Activated T-cell treated with anti-CD3 and anti-CD28 coated beads, Interleukin-2, amount 50 U/mL, for 4 hours (primary cell): ENCODE data around the gene STARD3. TPM values are rescaled to one million over a fixed set of nuclear protein-coding genes. Genes with fewer than 3 reads are reported as not detected.
"Not testable (repeated sequence)": the region's sequence is repeated elsewhere in the genome, so short reads cannot be mapped to it uniquely, and the experiment has no call there.

ENCODE experiments used
- ATAC-seq, 2 donors: fragments of 200-7000 bp; cut with Tn5 transposase; one replicate each; pipeline ENCODE4 v1.10.0; 2021
- DNase-seq: peaks from one replicate; pipeline ENCODE4 v3.0.0-alpha.2; 2020
- H3K27me3 Mint-ChIP-seq: one replicate; pipeline ENCODE4 v1.8.0; 2021; ENCODE audit warnings: low read depth, mixed read lengths
- H3K36me3 Mint-ChIP-seq: one replicate; pipeline ENCODE4 v1.8.0; 2022; ENCODE audit warnings: mixed read lengths; ENCODE audit not compliant: insufficient read depth
- H3K4me1 Mint-ChIP-seq: one replicate; pipeline ENCODE4 v1.8.0; 2021; ENCODE audit warnings: low read depth, mixed read lengths
- H3K4me3 Mint-ChIP-seq: one replicate; pipeline ENCODE4 v1.8.0; 2021; ENCODE audit warnings: mild to moderate bottlenecking, moderate library complexity, mixed read lengths
- H3K9me3 Mint-ChIP-seq: one replicate; pipeline ENCODE4 v1.8.0; 2021; ENCODE audit warnings: mixed read lengths
- total RNA-seq, 3 donors: library from RNA; stranded (reverse); gene quantifications; one replicate each; pipeline ENCODE4 v1.2.1, GENCODE V29; 2021

The STARD3 gene
- total RNA-seq, result 10 to 100 TPM; 66.0 to 67.1 (median 66.4) TPM

GRCh38 chr17:39636927-39637736, at the start of gene STARD3:
STARD3 (plus strand) TSS chr17:39637144; CDS start chr17:39653532, 16,388 bp downstream.
- DNase-seq (peak; percentile 85), ATAC-seq (peak; percentile 92 to 93)
- Mint-ChIP-seq H3K4me1 (peaks cover 52% of the 10 kb centered on the region), H3K27me3 (no peaks in the 10 kb centered on the region), H3K4me3 (peak within 1 kb of the TSS; percentile 96), H3K36me3 (peaks cover 2% of the 10 kb centered on the region), H3K9me3 (no peaks in the 10 kb centered on the region)

DNA sequence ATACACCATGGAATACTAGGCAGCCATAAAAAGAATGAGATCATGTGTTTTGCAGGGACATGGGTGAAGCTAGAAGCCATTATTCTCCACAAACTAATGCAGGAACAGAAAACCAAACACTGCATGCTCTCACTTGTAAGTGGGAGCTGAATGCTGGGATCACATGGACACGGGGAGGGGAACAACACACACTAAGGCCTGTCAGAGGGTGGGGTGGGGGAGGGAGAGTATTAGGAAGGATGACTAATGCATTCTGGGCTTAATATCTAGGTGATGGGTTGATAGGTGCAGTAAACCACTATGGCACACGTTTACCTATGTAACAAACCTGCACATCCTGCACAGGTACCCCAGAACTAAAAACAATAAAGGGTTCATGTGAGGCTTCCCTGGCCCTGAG, 46.8 kb upstream of the STARD3 start:
- H3K36me3 Mint-ChIP-seq, H3K9me3 Mint-ChIP-seq, ATAC-seq, DNase-seq, H3K4me3 Mint-ChIP-seq, H3K4me1 Mint-ChIP-seq: not testable (repeated sequence)
- peaks cover 53% of the 10 kb centered on the region for H3K27me3 Mint-ChIP-seq

DNA sequence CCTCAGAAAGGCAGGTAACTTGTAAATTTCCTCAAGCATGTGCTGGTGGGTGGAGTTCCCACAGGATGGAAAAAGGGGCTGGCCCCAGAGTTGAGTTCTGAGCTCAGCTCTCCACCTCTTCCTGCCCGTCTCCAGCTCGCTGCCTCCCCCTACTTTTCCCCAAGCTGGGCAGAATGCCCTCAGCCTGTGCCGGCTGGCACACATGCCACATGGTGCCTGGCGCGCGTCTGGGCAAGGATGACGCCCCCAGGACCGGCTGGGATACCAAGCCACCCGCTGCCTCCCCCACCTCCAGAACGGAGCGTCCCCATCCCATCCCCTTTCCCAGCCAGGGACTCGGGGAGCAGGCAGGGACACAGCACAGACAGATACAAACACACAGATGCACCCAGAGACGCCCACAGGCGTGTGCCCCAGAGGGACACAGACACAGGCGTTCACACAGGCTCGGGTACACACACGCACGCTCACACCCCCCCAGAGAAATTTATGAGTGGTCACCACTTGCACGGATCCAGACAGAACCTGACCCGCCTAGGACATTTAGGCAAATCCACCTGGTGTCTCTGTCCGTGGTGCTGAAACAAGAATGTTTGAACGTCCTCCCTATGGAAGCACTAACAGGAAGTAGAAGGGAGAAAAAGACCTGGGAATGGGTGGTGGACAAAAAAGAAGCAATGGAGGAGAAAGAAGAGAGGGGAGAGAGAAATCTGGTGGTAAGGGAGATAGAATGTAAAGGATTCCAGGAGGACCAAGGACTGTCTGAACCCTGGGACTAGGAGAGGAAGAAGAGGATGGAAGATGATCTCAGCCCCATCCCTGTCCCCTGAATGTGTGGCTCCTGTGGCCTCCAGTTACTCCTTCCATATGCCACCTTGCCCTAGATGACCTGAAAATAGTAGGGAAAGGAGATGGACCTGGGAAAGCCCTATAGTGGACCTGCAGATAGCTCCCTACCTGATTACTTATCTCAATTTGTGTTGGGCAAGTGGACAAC, 44.7 kb upstream of the STARD3 start:
- no peaks in the 10 kb centered on the region for H3K9me3 Mint-ChIP-seq
- peak; percentile 20 for DNase-seq
- H3K36me3 Mint-ChIP-seq, result no peaks in the 10 kb centered on the region
- no peak overlapping the region for H3K4me3 Mint-ChIP-seq
- ATAC-seq, result no peak
- peaks cover 3% of the 10 kb centered on the region for H3K4me1 Mint-ChIP-seq
- peaks cover 71% of the 10 kb centered on the region for H3K27me3 Mint-ChIP-seq

GRCh38 chr17:39593371-39593770, 43.6 kb upstream of the STARD3 start:
- H3K36me3 Mint-ChIP-seq, result no peaks in the 10 kb centered on the region
- ATAC-seq (no peak), DNase-seq (no peak)
- H3K4me1 Mint-ChIP-seq, result peaks cover 11% of the 10 kb centered on the region
- no peak overlapping the region for H3K4me3 Mint-ChIP-seq
- no peaks in the 10 kb centered on the region for H3K9me3 Mint-ChIP-seq
- peaks cover 79% of the 10 kb centered on the region for H3K27me3 Mint-ChIP-seq

- DNase-seq (no peak), ATAC-seq (no peak)
- peaks cover 85% of the 10 kb centered on the region for H3K27me3 Mint-ChIP-seq
- H3K9me3 Mint-ChIP-seq, result no peaks in the 10 kb centered on the region
- peaks cover 19% of the 10 kb centered on the region for H3K4me1 Mint-ChIP-seq
- H3K4me3 Mint-ChIP-seq, result no peak overlapping the region
- H3K36me3 Mint-ChIP-seq, result no peaks in the 10 kb centered on the region
These were observed 41.6 kb upstream of the STARD3 start for GRCh38 chr17:39595294-39595693.

GRCh38 chr17:39595928-39596510, 40.9 kb upstream of the STARD3 start:
- Mint-ChIP-seq H3K4me1 (peaks cover 19% of the 10 kb centered on the region), H3K36me3 (no peaks in the 10 kb centered on the region), H3K27me3 (peaks cover 86% of the 10 kb centered on the region), H3K4me3 (no peak overlapping the region), H3K9me3 (no peaks in the 10 kb centered on the region)
- DNase-seq, result no peak
- no peak for ATAC-seq

DNA sequence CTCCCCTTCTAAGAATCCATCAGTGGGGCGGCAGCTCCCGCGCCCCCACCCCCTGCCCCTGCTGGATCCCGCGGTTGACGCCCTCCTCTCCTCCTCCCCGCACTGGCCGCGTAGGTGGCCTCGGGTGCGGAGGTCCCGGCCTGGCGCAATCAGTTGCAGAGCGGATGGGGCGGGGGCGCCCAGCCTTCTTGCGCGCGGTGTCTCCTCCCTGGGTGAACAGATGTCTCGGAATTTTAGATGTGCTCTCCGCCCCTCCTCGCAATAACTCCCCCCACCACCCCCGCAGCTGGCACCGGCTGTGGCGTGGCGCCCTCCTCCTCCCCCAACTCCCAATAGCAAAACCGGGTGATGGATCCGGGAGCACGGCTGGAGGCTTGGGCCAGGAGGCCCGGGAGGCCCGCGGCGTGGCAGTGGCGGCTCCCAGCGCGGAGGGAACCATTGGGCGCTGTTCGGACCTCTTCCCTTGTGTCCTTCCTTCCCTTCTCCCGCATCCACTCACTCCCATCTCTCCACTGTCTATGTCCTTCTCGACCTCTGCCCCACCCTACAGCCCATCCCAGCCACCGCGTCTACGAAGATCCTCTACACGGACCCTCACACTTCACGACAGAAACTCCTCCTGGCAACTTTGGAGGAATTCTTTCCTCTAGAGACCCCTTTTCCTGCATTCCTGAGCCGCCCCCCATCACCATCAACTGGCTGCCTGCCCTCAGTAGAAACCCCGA, 40.2 kb upstream of the STARD3 start:
- ATAC-seq, result no peak
- peaks cover 19% of the 10 kb centered on the region for H3K4me1 Mint-ChIP-seq
- no peaks in the 10 kb centered on the region for H3K36me3 Mint-ChIP-seq

DNA sequence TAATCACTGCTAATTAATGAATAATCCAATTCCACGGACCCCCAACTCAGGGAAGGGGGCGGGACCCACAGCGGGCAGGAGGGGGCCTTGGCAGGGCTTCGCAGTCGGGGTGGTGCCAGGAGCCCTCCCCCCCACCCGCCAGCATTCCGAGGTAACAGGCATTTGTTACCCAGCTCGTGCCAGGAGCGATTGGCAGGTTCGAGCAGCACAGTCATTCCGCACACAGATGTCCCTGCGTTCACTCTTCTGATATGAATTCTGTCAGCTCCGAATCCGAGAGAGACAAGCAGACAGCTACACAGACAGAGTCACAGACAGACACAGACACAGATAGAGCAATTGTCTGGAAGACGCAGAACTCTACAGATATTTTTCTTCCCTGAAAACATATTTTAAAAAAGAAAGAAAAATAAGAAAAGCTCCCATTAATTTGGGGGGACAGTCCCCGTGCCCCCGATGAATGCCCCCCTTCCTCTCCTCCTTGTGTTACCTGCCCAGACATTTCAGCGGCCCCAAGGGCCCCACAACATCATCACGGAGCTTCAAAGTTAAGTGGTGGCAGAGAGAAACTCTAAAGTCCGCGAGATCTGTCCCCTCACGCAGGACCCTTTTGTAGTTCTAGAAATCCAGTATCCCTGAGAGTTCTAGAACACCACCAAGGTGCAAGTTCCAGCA, 39.4 kb upstream of the STARD3 start:
- peaks cover 88% of the 10 kb centered on the region for H3K27me3 Mint-ChIP-seq
- peaks cover 19% of the 10 kb centered on the region for H3K4me1 Mint-ChIP-seq
- H3K36me3 Mint-ChIP-seq, result no peaks in the 10 kb centered on the region
- peak overlapping the region; percentile 24 for H3K4me3 Mint-ChIP-seq
- peak; percentile 36 to 62 for ATAC-seq
- DNase-seq, result no peak
- no peaks in the 10 kb centered on the region for H3K9me3 Mint-ChIP-seq

More for the DNA sequence above, 40.2 kb upstream of the STARD3 start:
- Mint-ChIP-seq H3K27me3 (peaks cover 87% of the 10 kb centered on the region), H3K4me3 (no peak overlapping the region), H3K9me3 (no peaks in the 10 kb centered on the region)
- DNase-seq, result no peak

DNA sequence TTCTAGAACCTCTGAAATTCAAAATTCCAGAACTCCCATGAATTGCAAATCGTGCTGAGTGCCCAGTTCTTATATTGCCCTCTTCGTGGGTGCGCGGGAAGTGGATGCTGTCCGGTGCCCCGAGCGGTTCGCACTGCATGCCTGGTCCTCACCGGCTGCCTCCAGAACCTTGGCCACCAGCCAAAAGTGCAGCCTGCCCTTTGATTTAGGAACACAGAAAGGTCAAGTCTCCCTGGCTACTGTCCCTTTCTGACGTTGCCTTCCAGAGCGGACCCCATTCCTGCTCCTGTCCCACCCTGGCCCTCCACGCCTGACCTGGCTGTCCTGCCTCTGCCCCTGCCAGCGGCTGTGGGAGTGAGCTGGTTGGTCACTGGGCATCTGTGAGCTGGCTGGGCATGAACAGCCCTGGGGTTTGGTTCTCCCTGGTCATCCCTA, 38.9 kb upstream of the STARD3 start:
- H3K4me1 Mint-ChIP-seq, result peaks cover 22% of the 10 kb centered on the region
- no peak overlapping the region for H3K4me3 Mint-ChIP-seq
- ATAC-seq, result no peak
- no peaks in the 10 kb centered on the region for H3K9me3 Mint-ChIP-seq
- H3K36me3 Mint-ChIP-seq, result no peaks in the 10 kb centered on the region
- peaks cover 90% of the 10 kb centered on the region for H3K27me3 Mint-ChIP-seq
- no peak for DNase-seq

DNA sequence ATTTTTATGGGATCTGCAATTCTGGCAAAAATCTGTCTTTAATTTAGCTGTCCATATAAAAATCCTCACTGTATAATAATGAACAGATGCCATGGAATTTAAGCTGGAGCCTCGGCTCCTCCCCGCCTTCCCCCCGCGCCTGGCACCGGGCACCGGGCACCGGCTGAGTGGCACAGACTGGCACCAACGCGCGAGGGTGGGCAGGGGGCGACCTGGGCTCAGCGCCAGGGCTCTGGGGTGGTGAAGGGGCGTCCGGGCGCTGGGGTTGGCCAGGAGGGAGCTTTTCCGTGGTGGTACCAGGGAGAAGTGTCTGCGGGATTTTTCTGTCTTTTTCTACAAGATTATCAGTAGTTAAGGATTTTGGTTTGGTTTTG, 38.3 kb upstream of the STARD3 start:
- H3K36me3 Mint-ChIP-seq, result no peaks in the 10 kb centered on the region
- H3K9me3 Mint-ChIP-seq, result no peaks in the 10 kb centered on the region
- no peak overlapping the region for H3K4me3 Mint-ChIP-seq
- peaks cover 27% of the 10 kb centered on the region for H3K4me1 Mint-ChIP-seq
- DNase-seq (no peak), ATAC-seq (no peak)
- peaks cover 90% of the 10 kb centered on the region for H3K27me3 Mint-ChIP-seq

- ATAC-seq (no peak), DNase-seq (no peak)
- Mint-ChIP-seq H3K4me1 (peaks cover 28% of the 10 kb centered on the region), H3K4me3 (no peak overlapping the region), H3K27me3 (peaks cover 89% of the 10 kb centered on the region), H3K36me3 (no peaks in the 10 kb centered on the region), H3K9me3 (no peaks in the 10 kb centered on the region)
These were observed 37.8 kb upstream of the STARD3 start for GRCh38 chr17:39599004-39599664.

- Mint-ChIP-seq H3K4me1 (peaks cover 28% of the 10 kb centered on the region), H3K36me3 (no peaks in the 10 kb centered on the region), H3K27me3 (peaks cover 87% of the 10 kb centered on the region), H3K4me3 (no peak overlapping the region), H3K9me3 (no peaks in the 10 kb centered on the region)
- no peak for DNase-seq
- ATAC-seq, result peak in 1 of 2 donors; percentile 25
These were observed 37.2 kb upstream of the STARD3 start for GRCh38 chr17:39599665-39600231.
